GM03348 (cell line): Measurements from ENCODE around the gene PLAAT2.
"Not testable (repeated sequence)": the region's sequence is repeated elsewhere in the genome, so short reads cannot be mapped to it uniquely, and the experiment has no call there.

Experiments used
- DNase-seq: peaks from one replicate; pipeline ENCODE4 v3.0.0; 2012; ENCODE audit warnings: low spot score

The PLAAT2 gene

DNA sequence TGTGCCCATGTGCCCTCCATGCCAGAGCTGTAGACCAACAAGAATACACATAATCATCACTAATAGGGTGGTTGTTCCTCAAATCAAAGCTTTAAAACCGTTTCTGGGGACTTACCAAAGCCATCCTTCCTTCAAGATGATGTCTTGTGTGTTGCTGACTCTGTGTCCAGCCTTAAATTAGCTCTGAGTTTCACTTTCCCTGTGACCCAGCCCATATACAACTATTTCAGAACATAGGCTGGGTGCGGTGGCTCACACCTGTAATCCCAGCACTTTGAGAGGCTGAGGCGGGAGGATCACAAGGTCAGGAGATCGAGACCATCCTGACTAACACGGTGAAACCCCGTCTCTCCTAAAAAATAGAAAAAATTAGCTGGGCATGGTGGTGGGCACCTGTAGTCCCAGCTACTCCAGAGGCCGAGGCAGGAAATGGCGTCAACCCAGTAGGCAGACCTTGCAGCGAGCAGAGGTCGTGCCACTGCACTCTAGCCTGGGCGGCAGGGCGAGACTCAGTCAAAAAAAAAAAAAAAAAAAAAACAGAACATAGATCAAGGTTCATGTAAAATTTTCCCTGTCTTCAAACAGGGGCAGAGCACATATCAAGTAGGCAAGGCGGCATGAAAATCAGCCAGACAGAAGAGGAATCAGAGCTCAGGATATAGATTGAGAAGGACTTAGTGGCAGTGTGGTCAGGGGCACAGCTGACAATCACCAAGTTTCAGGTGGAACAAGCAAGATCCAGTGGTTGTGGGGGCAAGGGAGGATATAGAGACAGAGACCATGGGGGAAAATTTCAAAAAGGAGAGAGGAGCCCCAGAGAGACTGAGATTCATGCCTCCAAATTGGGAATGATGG is at the start of gene PLAAT2:
Gene PLAAT2 (minus strand): TSS at position 179 of the 855 bp plus-strand sequence. CDS start 55 bp downstream, at position 124.
- DNase-seq: no peak

DNA sequence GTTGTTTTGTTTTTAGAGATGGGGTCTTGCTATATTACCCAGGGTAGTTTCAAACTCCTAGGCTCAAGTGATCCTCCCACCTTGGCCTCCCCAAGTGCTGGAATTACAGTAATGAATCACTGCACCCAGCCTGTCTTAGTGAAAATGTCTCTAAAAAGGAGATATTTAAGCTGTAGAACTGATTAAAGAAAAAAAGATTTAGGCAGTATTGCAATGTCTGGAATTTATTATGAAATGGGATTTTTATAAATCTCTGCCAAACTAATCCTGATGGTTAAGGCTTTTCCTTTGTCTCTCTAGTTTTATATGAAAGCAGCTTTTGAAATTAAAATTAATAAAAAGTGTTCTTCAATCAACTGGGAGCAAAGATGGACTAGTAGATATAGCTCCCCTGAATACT is 49.0 kb upstream of the PLAAT2 start:
- no peak for DNase-seq

DNA sequence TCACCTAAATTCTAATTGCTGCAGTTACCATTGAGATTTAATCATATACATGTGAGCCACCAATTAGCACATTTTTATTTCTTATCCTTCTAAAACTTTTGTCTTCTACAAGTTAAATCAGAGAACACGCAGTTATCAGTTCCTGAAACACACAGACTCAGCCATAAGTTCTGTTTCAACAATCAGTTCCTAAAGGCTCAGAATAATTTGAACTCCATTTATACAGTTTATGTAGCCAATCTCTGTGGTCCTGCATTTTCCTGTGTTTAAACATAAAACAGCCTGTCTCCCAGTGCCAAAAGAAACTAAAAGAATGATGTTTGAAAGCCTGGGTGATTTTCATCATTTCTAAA is 48.2 kb upstream of the PLAAT2 start:
- no peak for DNase-seq

- DNase-seq: no peak
Observed at GRCh38 chr11:63610604-63611394, 47.6 kb upstream of the PLAAT2 start.

GRCh38 chr11:63609971-63610580 is 46.9 kb upstream of the PLAAT2 start:
- no peak for DNase-seq

DNA sequence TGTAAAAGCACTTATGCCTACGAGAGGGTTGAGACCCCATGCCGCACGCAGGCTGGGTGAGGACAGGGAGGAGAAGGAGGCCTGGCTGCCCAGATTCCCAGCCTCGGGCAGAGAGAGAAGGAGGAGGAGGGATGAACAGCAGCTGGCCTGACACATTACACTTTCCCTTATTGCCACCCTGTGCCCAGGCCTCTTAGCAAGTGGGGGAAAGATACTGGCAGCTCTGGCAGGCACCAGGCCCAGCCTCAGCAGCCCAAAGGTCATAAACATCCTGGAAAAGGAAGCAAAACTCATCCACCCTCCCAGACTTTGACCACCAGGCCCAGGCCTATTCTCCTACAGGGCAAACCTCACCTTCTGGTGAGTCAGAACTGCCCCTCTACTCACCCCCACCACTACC is 46.4 kb upstream of the PLAAT2 start:
- no peak for DNase-seq

DNA sequence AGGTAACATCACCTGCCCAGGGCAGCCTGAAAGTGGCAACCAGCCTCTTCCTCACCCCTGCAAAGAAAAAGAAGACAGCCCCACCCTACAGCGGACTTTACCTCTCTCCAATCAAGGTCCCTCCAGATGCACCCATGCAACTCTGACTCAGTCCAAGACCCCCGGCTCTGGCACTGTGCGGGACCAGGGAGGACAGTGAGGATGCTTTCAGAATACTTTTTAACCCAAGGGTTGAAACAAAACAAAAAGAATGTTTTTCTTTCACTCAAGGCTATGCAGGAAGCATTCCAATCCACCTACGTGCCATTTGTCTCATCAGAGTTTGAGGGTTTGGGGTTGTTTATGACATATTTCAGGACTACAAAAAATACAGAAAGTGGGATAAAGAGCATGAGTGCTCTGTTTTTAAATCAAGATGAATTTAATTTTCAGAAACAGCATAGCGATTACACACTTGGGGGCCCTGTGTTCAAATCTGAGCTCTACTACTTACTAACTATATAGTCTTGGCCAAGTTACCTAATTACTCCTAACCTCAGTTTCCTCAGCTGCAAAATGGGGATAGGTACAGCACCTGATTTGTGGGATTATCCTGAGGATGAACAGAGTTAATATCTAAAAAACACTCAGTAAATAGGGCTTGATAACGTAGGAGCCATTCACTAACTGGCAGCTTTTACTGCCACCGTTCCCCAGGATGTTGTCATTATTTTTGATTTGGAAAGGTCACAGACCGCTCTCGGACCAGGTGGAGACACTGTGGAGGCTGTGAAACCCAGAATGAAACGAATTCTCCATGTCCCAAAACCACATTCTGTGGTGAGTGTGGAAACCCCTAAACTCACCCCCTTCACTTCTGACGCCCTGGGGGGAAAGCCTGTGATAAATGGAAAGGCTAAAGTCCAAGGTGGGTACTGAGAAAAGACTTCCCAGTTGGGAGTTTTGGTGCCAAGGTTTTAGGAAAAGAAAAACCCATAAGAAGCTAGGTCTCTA is 45.5 kb upstream of the PLAAT2 start:
- peak; percentile 62 for DNase-seq

DNA sequence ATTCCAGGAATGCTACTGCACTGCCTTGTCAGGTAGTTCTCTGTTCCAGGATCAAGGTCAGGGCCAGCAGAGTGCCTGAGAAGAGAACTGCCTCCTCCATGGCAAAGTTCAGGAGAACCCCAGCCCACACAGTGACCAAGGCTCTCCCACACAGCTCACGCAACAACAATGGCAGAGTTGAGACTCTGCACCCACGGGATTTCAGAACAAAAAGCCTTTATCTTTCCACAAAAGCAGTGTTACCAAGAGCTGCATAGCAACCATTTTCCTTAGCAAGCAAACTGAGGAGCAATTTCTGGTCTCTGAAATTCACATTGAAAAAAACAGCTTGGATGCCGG is 40.0 kb upstream of the PLAAT2 start:
- DNase-seq: no peak

DNA sequence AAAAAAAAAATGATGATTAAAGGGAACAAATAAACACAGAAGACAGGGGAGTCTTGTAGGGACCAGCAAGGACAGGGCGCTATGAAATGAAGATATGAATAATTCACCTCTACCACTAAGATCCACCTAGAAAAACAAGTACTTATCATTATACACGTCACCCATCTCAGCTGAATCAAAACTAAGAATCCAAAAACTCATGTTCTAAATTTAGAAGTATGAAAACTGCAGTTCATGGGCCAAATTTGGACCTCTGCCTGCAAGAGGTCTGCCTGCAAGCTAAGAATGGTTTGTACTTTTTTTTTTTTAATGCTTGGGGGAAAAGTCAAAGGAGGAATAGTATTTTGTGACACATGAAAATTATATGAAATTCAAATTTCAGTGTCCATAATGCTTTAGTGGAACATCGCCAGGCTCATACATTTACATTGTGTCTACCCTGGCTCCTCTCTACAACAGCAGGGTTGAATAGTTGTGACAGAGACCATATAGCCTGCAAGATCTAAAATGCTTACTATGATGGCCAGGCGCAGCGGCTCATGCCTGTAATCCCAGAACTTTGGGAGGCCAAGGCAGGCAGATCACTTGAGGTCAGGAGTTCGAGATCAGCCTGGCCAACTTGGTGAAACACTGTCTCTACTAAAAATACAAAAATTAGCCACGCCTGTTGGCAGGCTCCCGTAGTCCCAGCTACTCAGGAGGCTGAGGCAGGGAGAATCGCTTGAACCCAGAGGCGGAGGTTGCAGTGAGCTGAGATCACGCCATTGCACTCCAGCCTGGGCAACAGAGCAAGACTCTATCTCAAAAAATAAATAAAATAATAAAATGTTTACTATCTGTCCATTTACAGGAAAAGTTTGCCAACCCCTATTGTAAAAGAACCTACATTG is 39.4 kb upstream of the PLAAT2 start:
- DNase-seq: not testable (repeated sequence)

DNA sequence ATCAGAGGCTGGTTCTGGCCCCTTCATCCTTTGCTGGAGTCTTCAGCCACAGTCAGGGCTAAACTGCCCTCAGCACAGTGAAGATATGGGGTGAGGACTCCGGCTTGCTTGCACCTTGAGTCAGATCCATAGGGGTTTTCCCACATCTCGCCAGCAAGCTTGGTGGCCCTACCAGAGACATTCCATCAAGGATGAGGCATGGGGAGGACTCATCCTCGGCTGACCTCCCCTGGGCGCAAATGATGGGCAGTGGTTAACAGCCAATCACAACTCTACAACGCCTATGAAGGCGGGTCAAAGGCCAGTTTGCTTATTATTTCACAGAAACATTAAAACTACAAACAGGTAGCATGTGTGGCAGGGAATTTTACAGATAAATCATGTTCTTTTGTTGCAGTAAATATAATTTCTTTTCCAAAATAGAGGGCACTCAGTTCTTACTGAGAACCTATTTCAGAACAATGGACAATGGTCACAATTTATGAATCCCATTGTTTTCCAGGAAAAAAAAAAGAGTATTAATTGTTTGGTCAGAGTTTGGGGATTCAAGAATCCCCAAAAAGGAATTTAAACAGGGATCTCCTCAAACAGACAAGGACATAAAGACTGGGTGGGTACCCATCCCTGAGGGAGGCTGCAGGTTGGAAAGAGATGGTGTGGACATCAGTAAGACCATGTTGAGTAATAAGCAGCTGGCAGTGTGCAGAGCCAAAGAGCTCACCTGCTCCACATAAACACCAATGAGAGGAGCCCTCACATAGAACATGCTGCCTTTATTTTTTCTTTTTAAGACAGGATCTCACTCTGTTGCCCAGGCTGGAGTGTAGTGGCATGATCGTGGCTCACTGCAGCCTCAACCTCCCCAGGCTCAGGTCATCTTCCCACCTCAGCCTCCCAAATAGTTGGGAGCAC is 36.3 kb upstream of the PLAAT2 start:
- peak; percentile 92 for DNase-seq

DNA sequence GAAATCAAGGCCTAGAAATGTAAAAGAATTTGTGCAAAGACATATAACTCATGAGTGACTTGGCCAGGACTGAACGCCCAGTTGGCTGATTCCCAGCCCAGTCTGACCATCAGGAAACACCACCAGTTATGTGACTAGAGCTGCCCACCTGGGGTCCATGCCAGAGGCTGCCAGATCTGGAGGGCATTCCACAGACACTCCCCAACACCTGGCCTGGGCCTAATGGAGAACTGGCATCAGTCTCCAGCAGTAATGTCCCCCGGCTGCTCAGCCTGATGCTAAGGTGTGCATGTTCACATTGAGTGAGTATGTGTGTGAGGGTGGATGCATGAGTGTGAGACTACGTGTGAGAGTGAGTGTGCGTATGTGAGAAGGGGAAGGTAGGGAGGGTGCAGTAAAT is 35.4 kb upstream of the PLAAT2 start:
- no peak for DNase-seq

DNA sequence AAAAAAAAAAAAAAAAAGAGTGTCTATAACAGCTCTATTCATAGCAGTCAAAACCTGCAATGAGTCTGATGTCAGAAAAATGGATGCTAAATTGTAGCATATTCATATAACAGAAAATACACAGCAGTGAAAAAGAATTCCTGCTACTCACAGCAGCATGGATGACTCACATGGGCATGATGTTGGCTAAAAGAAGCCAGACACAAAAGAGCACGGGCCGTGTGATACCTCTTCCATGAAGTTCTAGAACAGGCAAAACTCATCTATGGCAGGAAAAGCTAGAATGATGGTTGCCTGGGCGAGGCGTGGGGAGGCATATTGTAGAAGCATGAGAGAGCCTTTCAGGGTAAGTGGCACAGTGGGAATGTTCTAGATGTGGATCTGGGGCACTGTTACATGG is 32.1 kb upstream of the PLAAT2 start:
- peak; percentile 29 for DNase-seq

GRCh38 chr11:63592975-63593395 is 29.8 kb upstream of the PLAAT2 start:
- peak; percentile 56 for DNase-seq

DNA sequence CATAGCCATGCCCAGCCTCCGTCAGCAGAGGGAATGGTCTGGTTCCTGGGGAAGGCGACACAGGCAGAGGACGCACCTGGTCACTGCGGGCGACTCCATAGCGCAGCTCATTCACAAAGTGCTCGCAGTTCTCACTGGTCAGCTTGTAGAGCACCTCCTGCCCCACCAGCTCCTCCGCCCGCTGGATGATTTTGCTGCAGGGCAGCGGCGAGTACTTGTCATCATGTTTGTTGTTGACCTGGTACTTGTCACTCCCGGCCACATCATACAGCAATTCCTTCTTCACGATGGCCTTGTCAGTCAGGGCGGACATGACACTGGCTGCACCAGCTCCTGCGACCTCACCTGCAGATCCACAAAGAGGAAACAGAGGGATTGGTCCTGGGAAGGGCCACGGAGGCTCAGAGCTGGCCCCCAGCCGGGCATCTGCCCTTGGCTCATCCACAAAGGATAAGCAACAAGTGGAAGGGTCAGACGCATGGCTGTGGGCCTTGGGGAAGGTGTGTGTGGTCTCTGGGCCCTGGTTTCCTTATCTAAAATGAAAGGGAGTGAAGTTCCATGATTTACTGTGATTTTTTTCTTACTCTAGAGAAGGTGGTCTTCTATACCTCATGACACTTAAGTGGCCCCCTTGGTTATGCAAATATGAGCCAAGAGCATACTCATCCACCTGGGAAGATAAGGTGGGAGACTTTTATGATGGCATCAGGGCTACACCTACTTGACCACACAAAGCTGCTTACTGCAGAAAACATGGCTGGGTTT is 27.0 kb upstream of the PLAAT2 start:
- DNase-seq: no peak

DNA sequence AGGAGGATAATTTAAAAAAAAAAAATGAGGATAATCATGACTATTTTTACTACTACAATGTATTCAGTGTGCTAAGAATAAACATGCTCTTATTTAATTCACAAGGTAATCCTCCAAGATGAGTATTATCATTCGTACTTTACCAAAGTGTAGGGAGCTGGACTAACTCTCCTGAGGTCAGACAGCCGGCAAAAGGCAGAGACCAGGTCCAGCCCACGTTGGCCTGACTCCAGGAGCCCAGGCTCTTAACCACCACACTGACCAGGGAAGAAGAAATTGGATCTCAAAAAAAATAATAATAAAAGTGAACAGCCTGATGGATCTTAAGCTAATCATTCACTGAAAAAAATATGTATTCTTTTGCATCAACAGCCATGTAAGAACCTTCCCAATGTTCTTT is 25.8 kb upstream of the PLAAT2 start:
- DNase-seq: no peak

DNA sequence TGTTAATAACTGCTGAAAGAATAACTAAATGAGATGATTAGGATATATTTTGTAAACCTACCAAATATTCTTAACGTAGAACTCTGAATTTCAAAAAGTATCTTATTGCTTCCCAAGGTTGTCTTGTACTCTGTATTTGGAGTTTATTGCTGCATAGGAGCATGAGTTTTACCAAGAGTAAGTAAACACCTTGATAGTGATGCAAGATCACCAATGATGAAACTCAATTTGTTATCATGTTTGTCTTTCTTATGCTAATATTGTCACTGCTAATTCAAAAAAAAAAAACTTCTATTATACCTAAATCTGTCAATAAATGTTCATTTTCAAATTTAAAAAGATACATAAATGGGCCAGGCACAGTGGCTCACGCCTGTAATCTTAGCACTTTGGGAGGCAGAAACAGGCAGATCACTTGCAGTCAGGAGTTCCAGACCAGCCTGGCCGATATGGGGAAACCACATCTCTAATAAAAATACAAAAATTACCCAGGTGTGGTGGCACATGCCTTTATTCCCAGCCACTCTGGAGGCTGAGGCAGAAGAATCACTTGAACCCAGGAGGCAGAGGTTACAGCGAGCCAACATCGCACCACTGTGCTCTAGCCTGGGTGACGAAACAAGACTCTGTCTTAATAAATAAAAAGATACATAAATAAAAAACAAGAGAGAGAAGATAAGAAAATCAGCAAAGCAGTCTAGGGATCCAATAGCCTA is 23.4 kb upstream of the PLAAT2 start:
- DNase-seq: no peak

DNA sequence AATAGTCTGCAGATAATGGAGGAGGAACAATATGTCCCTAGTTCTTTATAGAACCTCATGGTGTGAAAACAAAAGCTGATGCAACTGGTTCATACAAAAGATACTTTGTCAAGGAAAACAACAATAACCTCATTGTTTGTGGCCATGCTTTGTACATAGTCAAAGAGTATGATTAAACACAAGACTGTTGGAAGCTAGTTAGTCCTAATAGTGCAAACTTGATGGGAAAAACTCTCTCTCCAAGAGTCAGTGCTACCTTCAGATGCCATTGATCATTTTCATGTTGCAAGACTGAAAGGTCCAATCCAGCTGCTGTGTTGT is 20.1 kb upstream of the PLAAT2 start:
- DNase-seq: no peak

GRCh38 chr11:63581224-63581623 is 18.0 kb upstream of the PLAAT2 start:
- DNase-seq: not testable (repeated sequence)
